Spleen (tissue), 11 donors: ENCODE data around the gene CXCR4. TPM values are rescaled to one million over a fixed set of nuclear protein-coding genes. Genes with fewer than 3 reads are reported as not detected.

Experiments
- DNase-seq: peaks from one replicate; pipeline ENCODE4 v3.0.0-alpha.2; 2020
- H3K27ac ChIP-seq, 8 donors: fragments of 200-600 bp; sonication (generic) in 7 of 8; 1 replicate in 4 of 8; 2 replicates in 4 of 8; pipeline versions ENCODE4 v1.5.0 to v1.8.0; 2016 to 2021; ENCODE audit warnings: inconsistent platforms in 4 of 8, mild to moderate bottlenecking in 4 of 8, moderate library complexity in 1 of 8
- H3K27me3 ChIP-seq, 7 donors: fragments of 200-600 bp; sonication (generic) in 6 of 7; replicated peaks in 1 of 7; 1 replicate in 4 of 7; 2 replicates in 3 of 7; pipeline versions ENCODE4 v1.5.0 to v1.8.0; 2016 to 2021; ENCODE audit warnings: inconsistent platforms in 3 of 7, mild to moderate bottlenecking in 1 of 7
- H3K36me3 ChIP-seq, 6 donors: fragments of 200-600 bp; sonication (generic) in 5 of 6; 1 replicate in 4 of 6; 2 replicates in 2 of 6; pipeline versions ENCODE4 v1.5.0 to v1.8.0; 2016 to 2021; ENCODE audit warnings: inconsistent platforms in 2 of 6
- H3K4me1 ChIP-seq, 6 donors: fragments of 200-600 bp; sonication (generic) in 5 of 6; 1 replicate in 3 of 6; 2 replicates in 3 of 6; pipeline versions ENCODE4 v1.5.0 to v1.8.0; 2016 to 2021; ENCODE audit warnings: inconsistent platforms in 3 of 6
- H3K4me3 ChIP-seq, 8 donors: fragments of 200-600 bp; sonication (generic) in 7 of 8; 1 replicate in 4 of 8; 2 replicates in 4 of 8; pipeline versions ENCODE4 v1.5.0 to v1.8.0; 2016 to 2021; ENCODE audit warnings: inconsistent platforms in 4 of 8, mild to moderate bottlenecking in 4 of 8, moderate library complexity in 2 of 8
- H3K9me3 ChIP-seq, 8 donors: fragments of 200-600 bp; sonication (generic) in 7 of 8; 1 replicate in 4 of 8; 2 replicates in 4 of 8; pipeline versions ENCODE4 v1.5.0 to v1.8.0; 2016 to 2021; ENCODE audit warnings: inconsistent platforms in 4 of 8
- POLR2A ChIP-seq, 3 donors: fragments of 450-650 bp; IDR thresholded peaks; one replicate each; pipeline ENCODE4 v1.5.1; 2017; ENCODE audit warnings: antibody characterized with exemption in 3 of 3, mild to moderate bottlenecking in 1 of 3
- POLR2AphosphoS5 ChIP-seq, 3 donors: sonication (generic); formaldehyde crosslinking; IDR thresholded peaks; one replicate each; pipeline ENCODE4 v1.5.1; 2017; ENCODE audit warnings: antibody characterized with exemption in 3 of 3
- WGBS, 5 donors: extraction: QIAGEN DNeasy Blood & Tissue Kit in 3 of 5; methylation state at CpG; one replicate each; pipeline versions ENCODE4 v1.1.5 to v1.1.7; 2013 to 2018; 5-methylcytosine and 5-hydroxymethylcytosine counted together
- intact Hi-C: fragments of 100-400 bp; cut with DNase I; formaldehyde crosslinking; loops from one replicate; pipeline ENCODE4 v1.15.0; 2023; ENCODE audit warnings: low total_unique reads
- polyA plus RNA-seq, 3 donors: library from polyadenylated mRNA; stranded (reverse); fragments of 200-250 nt; gene quantifications; one replicate each; pipeline ENCODE4 v1.2.1, GENCODE V29; 2013
- total RNA-seq, 7 donors: library from RNA; depleted of rRNA in 3 of 7; stranded (reverse); fragments of >200 nt in 3 of 7; fragmentation: NEBNext Ultra II Directional in 4 of 7; extraction: Animal tissue kit (Norgen Biotek cat#: 25700) in 4 of 7; gene quantifications; one replicate each; pipeline versions ENCODE4 v1.1.0 to v1.2.1, GENCODE V29; 2016 to 2021
- TF ChIP-seq, protein P1 (sequence below), 11 experiments: fragments of 200-600 bp in 7 of 11; fragments of 450-650 bp in 4 of 11; sonication (generic) in 4 of 11; IDR thresholded peaks in 8 of 11; conservative IDR thresholded peaks in 3 of 11; 1 replicate in 7 of 11; 2 replicates in 4 of 11; pipeline versions ENCODE4 v1.4.0 to v1.8.0; 2016 to 2021; ENCODE audit warnings: antibody characterized with exemption in 11 of 11, inconsistent platforms in 4 of 11, mild to moderate bottlenecking in 1 of 11
- donor health status: healthy with polysubstance abuse.
- donor health status: DM: no; HTN: no; CAD: no; lungs with moderate emphysema.
- donor health status: DM: no; HTN: no; CAD: no.
- donor health status: Bipolar disorder and iron deficiency.
- donor health status: healthy.
- donor health status: DM: no; HTN: no; CAD: no.
- donor health status: DM: yes; HTN: yes; CAD: no.

The CXCR4 gene
- total and polyA plus RNA-seq, 10 donors = 204 to 626 (median 310) TPM

DNA sequence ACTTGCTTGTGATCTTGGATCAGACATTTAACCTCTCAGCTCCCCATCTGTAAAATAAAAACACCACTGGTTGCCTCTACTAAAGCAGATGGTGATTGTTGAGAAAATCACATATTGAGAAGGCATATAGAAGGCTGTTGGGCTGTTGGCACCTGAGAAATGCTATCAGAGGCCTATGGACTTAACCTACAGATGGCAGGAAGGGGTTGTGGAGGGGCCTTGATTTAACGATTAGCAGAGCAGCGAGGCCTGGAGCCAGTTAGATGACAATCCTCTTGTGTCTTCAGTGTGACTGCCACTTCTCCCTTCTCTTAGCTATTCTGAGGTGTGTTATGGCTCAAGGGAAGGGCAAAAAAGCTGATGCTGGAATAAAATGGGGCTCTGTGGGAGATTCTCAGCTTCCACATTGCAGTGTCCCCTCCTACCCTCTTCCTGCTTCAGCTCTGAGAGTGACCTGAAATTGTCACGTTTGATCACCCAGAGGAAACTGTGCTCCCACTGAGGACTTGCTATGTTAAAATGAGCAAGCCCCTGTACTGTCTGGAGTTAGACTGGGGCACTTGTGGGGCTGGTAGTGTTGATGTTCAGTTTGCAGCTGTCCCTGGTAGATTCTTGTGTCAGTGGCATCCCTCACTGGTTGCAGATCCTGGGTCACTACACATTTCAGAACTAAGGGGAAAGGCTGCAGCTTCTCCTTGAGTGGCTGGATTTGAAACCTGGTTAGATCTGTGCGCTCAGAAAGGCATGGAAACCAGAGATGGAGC lies 31.5 kb downstream of the CXCR4 start:
- peaks cover 0 to 7% (median 0%) of the 10 kb centered on the region in 6 donors for H3K4me1 ChIP-seq
- 66 to 77% (median 72%) methylated on average over 4 of the region's 4 CpGs for WGBS, 5 donors
- no peaks in the 10 kb centered on the region for H3K27me3 ChIP-seq
- no peak overlapping the region for H3K4me3 ChIP-seq
- no peak for DNase-seq
- intact Hi-C loops = no loop called here
- H3K9me3 ChIP-seq = no peaks in the 10 kb centered on the region
- H3K36me3 ChIP-seq = no peaks in the 10 kb centered on the region
- H3K27ac ChIP-seq = no peak overlapping the region
- TF ChIP-seq, protein P1, sequence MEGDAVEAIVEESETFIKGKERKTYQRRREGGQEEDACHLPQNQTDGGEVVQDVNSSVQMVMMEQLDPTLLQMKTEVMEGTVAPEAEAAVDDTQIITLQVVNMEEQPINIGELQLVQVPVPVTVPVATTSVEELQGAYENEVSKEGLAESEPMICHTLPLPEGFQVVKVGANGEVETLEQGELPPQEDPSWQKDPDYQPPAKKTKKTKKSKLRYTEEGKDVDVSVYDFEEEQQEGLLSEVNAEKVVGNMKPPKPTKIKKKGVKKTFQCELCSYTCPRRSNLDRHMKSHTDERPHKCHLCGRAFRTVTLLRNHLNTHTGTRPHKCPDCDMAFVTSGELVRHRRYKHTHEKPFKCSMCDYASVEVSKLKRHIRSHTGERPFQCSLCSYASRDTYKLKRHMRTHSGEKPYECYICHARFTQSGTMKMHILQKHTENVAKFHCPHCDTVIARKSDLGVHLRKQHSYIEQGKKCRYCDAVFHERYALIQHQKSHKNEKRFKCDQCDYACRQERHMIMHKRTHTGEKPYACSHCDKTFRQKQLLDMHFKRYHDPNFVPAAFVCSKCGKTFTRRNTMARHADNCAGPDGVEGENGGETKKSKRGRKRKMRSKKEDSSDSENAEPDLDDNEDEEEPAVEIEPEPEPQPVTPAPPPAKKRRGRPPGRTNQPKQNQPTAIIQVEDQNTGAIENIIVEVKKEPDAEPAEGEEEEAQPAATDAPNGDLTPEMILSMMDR (IDR thresholded peaks at IDR 0.05 in 8 of 11, conservative IDR thresholded peaks at IDR 0.05 in 3 of 11) = no peak
- TF ChIP-seq POLR2A (IDR thresholded peaks at IDR 0.05) = no peak

DNA sequence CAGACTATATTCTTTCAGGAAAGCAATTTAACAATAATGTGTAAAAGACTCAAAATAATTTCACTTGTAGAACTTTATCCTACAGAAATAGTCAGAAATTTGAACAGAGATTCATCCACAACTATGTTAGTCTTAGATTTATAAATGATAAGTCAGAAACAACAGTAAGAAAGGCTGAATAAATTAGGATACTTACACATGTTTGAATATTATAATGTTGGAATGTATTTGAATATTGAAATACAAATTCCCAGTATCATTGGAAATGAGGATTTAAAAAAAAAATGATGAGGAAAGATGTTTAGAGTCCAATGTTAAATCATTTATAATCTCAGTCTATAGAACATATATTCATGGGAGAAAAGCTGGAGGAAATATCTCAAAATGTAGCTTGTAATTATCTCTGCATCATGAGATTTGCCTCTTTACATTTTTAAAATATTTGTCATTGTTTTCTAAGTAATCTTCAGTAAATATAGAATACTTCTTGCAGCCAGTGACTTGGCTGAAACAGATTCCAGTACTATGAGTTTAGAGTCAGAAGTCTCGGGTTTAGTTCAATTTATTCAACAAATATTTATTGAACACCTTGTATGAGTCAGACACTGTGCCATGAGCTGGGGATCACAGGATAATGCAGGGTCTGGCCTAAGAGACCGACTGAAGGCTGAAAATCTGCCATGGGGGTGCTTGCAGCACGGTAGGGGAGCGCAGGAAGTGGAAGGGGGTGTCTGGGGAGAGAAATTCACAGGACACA lies 32.3 kb downstream of the CXCR4 start:
- intact Hi-C loops = no loop called here
- peaks cover 0 to 7% (median 0%) of the 10 kb centered on the region in 6 donors for H3K4me1 ChIP-seq
- H3K36me3 ChIP-seq = no peaks in the 10 kb centered on the region
- no peaks in the 10 kb centered on the region for H3K9me3 ChIP-seq
- 80 to 93% (median 89%) methylated on average over 4 of the region's 4 CpGs for WGBS, 5 donors
- H3K4me3 ChIP-seq = no peak overlapping the region
- H3K27me3 ChIP-seq = no peaks in the 10 kb centered on the region
- no peak for DNase-seq
- no peak for TF ChIP-seq POLR2A (IDR thresholded peaks at IDR 0.05)
- H3K27ac ChIP-seq = no peak overlapping the region

- no peak for TF ChIP-seq POLR2A (IDR thresholded peaks at IDR 0.05)
- no peak for TF ChIP-seq POLR2AphosphoS5 (IDR thresholded peaks at IDR 0.05)
- TF ChIP-seq, protein P1 (IDR thresholded peaks at IDR 0.05 in 8 of 11, conservative IDR thresholded peaks at IDR 0.05 in 3 of 11) = no peak
- WGBS, 5 donors = 64 to 81% (median 69%) methylated on average over 3 of the region's 3 CpGs
- Histone ChIP-seq H3K27ac (no peak overlapping the region), H3K36me3 (no peaks in the 10 kb centered on the region), H3K4me3 (no peak overlapping the region), H3K4me1 (peaks cover 0 to 5% (median 0%) of the 10 kb centered on the region in 6 donors), H3K27me3 (no peaks in the 10 kb centered on the region), H3K9me3 (peaks cover 0 to 16% (median 2%) of the 10 kb centered on the region in 8 donors)
- DNase-seq = no peak
- intact Hi-C loops = no loop called here
These were observed 36.3 kb downstream of the CXCR4 start for GRCh38 chr2:136081582-136082210.

DNA sequence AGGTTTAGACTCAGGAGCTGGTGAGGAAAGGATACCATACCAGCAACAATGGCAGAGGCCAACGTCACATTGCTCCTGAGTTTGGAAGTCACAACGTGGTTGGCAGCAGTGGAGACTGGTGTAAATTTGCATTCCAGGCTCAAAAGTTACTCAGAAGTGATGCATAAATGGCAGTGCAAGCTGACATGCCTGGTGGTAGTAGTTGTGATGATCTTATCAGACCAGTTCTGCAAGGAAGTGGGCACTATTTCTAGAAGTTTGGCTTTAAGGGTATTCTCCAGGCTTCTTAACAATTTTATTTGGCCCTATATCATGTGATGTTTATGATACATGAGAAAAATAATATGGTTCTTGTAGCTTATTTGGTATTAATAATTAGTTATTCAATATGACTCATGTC lies 37.8 kb downstream of the CXCR4 start:
- intact Hi-C loops = no loop called here
- WGBS, 5 donors = 71 to 95% (median 86%) methylated on average over 2 of the region's 2 CpGs

More for the DNA sequence above, 37.8 kb downstream of the CXCR4 start:
- H3K36me3 ChIP-seq = no peaks in the 10 kb centered on the region
- TF ChIP-seq POLR2AphosphoS5 (IDR thresholded peaks at IDR 0.05) = no peak
- TF ChIP-seq, protein P1 (IDR thresholded peaks at IDR 0.05 in 8 of 11, conservative IDR thresholded peaks at IDR 0.05 in 3 of 11) = no peak
- TF ChIP-seq POLR2A (IDR thresholded peaks at IDR 0.05) = no peak
- H3K4me1 ChIP-seq = no peaks in the 10 kb centered on the region
- no peak overlapping the region for H3K4me3 ChIP-seq
- H3K27ac ChIP-seq = no peak overlapping the region
- DNase-seq = no peak
- no peaks in the 10 kb centered on the region for H3K27me3 ChIP-seq
- H3K9me3 ChIP-seq = peaks cover 0 to 19% (median 2%) of the 10 kb centered on the region in 8 donors
